ENCODE measurements around the gene H2BW2.
"Not testable (repeated sequence)": the region's sequence is repeated elsewhere in the genome, so short reads cannot be mapped to it uniquely, and the experiment has no call there.

Gene H2BW2

DNA sequence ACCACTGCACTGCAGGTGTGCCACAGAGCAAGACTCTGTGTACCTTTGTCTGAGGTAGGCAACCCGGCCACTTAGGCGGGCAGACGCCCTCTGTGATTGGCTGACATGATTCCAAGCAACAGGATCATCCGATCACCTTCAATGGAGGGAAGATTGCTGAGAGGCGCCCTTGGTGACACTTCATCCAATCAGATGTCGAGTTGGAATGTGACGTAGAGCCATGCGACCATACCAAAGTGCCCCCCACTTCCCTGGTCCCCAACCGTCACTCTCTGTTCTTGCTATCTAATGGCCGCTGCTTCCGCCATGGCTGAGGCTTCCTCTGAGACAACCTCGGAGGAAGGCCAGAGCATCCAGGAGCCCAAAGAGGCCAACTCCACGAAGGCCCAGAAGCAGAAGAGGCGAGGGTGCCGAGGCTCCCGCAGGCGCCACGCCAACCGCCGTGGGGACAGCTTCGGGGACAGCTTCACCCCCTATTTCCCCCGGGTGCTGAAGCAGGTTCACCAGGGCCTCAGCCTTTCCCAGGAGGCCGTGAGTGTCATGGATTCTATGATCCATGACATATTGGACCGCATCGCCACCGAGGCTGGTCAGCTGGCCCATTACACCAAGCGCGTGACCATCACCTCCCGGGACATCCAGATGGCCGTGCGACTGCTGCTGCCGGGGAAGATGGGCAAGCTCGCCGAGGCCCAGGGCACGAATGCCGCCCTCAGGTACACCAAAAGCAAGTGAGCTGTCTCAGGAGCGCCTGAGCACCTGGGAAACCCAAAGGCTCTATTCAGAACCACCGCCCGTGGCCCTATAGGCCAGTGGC lies at the start of gene H2BW2:
Gene H2BW2 (plus strand): TSS at position 268 of the 817 bp plus-strand sequence. CDS start 39 bp downstream, at position 307.
- no peak for DNase-seq (ENCODE audit: low spot score)

DNA sequence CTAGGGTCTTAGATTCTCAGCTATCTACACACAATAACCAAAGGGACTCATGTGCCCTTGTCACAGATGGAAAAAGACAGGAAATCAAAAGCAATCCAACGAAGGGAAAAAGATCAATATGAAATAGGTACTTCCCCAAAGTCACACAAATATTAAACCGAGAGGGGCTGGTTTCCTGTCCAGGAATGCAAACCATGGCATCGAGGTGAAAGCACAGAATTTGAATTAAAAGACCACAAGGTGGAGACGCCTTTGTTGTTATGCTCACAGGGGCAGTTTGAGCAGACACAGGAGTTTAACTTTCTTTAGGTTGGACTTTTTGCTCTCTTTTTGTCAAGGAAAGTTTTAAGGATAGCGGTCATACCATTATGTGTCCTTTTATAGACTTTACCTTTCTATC lies 40.5 kb upstream of the H2BW2 start:
- DNase-seq (ENCODE audit: low spot score) = no peak

DNA sequence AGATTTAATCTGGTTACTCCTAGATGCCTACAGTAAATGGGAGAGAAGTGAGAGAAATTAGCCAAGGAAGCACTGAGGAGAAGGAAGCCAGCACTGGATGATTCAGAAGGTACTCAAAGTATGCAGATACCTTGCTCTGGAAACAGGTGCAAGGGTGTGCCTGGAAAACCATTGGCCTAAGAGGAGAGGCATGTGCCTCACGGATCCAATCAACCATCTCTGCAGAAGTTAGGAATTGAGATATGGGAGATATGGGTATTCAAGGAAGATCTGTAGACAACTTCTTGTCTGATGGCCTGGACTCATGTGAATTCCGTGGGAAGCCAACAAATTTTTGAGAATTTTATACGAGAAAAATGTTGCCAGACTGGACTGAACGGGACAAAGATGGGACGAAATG lies 30.9 kb upstream of the H2BW2 start:
- no peak for DNase-seq (ENCODE audit: low spot score)

DNA sequence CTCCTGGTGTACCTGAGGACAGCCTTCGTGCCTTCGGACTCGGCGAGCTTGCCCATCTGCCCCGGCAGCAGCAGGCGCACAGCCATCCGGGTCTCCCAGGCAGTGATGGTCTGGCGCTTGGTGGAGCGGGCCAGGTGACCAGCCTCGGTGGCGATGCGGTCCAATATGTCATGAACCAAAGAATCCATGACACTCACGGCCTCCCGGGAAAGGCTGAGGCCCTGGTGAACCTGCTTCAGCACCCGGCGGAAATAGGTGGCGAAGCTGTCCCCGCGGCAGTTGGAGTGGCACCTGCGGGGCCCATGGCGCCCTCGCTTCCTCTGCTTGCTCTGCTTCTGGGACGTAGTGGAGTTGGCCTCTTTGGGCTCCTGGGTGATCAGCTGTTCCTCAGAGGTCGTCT lies 26.6 kb upstream of the H2BW2 start:
- DNase-seq (ENCODE audit: low spot score) = no peak

DNA sequence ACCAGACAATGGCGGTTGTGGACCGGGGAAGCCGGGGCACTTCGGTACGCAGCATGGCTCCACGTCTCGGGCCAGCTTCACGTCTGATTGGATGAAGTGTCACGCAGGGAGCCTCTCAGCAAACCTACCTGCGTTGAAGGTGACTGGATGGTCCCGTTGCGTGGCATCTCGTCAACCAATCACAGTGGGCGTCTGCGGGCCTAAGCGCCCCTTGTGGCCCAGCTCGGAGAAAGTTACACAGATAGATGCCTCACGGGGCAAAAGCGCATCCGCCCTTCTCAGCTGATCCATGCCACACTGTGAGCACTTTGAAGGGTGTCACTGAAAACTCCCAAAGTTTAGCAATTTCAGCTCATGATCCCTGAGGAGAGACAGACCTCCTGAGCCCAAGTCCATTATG lies 26.1 kb upstream of the H2BW2 start, which contains the start of gene H2BW1:
Gene H2BW1 (minus strand): TSS at position 103 of the 400 bp plus-strand sequence. CDS start 132 bp downstream, outside the sequence.
- DNase-seq (ENCODE audit: low spot score) = no peak

DNA sequence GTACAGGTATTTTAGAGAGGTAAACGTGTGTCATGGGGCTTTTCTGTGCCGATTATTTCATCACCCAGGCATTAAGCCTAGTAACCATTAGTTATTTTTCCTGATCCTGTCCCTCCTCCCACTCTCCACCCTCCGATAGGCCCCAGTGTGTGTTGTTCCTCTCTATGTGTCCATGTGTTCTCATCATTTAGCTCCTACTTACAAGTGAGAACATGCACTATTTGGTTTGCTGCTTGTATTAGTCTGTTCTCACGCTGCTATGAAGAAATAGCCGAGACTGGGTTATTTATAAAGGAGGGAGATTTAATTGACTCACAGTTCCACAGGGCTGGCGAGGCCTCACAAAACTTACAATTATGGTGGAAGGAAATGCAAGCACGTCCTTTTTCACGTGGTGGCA lies 24.2 kb upstream of the H2BW2 start:
- not testable (repeated sequence) for DNase-seq (ENCODE audit: low spot score)

DNA sequence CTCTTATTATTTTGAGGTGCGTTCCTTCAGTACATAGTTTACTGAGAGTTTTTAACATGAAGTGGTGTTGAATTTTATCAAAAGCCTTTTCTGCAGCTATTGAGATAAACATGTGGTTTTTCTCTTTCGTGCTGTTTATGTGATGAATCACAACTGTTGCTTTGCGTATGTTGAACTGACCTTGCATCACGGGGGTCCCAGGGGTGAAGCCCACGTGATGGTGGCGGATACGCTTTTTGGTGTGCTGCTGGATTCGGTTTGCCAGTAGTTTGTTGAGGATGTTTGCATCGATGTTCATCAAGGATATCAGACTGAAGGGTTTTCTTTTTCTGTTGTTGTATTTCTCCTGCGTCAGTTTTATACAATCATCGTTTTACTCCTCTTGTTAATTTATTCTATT lies 21.6 kb upstream of the H2BW2 start:
- no peak for DNase-seq (ENCODE audit: low spot score)

DNA sequence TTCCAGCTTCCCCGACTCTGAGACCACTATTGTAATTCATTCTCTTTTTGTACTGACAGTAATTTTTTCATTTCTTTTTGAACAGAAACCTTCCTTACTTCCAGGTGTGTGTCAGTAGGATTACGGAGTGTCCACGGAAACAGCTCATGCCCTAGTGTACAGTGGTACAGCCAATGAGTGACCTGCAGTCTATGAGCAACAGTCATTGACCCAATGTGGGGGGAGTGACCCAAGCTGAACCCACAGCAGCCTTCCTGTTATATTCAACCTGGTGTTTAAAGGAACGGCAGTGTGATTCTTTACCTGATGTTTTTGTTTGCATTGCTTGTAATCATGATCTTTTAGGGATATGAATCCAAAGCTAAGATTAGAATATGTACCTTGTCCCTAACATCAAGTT lies 1.2 kb downstream of the H2BW2 start:
- DNase-seq (ENCODE audit: low spot score) = no peak

DNA sequence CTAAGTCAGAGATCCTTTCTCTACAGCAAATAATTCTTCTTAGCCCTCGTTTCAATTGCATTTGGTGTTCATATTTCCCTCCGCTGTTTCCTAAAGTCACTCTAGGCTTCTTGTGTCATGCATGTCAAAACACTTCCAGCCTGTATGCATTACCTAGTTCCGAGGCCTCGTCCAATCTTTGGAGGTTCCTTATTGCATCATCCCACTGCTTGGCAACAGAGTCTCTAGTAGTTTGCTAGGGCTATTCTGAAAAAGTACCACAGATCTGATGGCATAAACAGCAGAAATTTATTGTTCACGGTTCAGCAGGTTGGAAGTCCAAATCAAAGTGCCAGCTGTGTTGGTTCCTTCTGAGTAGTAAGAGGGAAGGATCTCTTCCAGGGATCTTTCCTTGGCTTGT lies 5.9 kb downstream of the H2BW2 start:
- DNase-seq (ENCODE audit: low spot score) = no peak

DNA sequence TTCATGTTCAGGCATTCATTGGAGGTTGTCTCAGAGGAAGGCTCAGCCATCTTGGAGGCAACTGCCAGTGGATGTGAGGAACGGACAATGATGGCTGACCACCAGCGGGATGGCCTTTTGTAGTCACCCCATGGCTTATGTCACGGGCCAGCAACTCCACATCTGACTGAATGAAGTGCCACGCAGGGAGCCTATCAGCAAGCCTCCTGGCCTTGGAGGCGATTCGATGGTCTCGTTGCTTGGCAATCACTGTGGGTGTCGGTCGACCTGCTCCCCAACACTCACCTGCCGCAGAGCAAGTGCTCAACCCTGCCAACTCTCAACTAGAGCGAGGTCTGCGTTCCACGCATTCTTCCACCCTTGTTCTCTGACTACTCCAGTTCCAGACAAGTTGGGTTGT lies 7.4 kb downstream of the H2BW2 start:
- no peak for DNase-seq (ENCODE audit: low spot score)

DNA sequence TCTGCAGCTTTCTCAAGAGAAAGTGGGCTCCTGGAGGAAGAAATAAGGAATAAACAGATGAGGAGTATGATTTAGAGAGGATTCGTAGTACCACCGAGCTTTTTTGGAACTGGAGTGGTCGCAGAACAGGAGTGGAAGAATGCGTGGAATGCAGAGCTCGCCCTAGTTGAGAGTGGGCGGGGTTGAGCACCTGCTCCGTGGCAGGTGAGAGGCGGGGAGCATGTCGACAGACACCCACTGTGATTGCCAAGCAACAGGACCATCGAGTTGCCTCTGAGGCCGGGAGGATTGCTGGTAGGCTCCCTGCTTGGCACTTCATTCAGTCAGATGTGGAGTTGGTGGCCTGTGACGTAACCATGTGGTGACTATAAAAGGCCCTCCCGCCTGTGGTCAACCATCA lies 15.2 kb downstream of the H2BW2 start:
- not testable (repeated sequence) for DNase-seq (ENCODE audit: low spot score)

DNA sequence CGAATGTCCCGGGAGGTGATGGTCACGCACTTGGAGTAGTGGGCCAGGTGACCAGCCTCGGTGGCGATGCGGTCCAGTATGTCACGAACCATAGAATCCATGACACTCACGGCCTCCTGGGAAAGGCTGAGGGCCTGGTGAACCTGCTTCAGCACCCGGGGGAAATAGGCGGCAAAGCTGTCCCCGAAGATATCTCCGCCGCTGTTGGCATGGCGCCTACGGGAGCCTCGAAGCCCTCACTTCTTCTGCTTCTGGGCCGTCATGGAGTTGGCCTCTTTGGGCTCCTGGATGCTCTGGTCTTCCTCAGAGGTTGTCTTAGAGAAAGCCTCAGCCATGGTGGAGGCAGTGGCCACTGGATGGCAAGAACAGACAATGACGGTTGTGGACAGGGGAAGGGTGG lies 22.9 kb downstream of the H2BW2 start:
- not testable (repeated sequence) for DNase-seq (ENCODE audit: low spot score)

DNA sequence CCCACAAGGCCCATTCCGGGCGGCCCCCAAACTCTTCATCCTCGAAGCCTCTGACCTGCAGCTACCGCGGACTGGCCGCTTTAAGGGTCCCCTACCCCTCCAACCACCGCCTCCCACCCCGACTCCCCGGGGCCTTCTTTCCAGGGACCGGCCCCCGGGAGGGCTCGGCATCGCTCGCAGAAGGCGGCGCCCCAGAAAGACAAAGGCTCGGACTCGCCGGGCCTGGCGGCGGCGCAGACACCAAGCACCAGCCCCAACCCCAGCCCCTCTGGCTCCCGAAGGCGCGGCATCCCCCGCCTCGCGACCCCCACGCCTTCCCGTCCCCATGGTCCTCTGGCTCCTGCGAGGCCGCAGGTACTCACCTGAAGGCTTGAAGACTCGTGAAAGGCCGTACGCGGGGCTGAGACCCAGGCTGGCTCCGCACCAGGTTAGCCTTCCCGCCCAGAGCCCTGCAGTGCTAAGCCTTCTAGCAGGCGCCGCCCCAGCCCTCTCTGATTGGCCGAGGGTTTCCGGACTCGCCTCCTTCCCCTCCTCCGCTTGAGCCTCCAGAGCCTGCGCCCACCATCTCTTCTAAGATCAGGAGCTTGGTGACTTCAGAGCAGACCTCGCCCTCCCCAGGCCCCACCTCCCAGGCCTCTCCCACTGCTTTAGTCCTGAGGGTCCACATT lies 36.2 kb downstream of the H2BW2 start, which contains the start of gene TMSB15C:
Gene TMSB15C (minus strand): TSS at position 459 of the 668 bp plus-strand sequence.
- not testable (repeated sequence) for DNase-seq (ENCODE audit: low spot score)

DNA sequence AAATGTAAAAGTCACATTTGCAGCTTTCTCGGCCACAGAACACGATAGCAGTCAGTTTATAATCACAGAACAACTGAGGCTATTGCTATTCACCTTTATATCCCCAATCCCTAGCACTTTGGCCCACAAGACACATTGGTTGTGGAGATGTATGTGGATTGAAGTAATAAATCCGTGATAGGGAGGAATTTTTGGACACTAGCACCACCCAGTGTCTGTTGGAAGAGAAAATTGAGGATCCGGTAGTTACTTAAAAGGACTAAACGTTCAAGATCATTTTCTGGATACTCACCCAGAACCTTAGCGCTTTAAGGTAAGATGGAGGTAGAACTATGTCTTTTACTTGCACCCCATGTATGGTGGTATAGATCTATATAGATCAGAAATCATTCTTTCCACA lies 38.1 kb downstream of the H2BW2 start:
- not testable (repeated sequence) for DNase-seq (ENCODE audit: low spot score)

DNA sequence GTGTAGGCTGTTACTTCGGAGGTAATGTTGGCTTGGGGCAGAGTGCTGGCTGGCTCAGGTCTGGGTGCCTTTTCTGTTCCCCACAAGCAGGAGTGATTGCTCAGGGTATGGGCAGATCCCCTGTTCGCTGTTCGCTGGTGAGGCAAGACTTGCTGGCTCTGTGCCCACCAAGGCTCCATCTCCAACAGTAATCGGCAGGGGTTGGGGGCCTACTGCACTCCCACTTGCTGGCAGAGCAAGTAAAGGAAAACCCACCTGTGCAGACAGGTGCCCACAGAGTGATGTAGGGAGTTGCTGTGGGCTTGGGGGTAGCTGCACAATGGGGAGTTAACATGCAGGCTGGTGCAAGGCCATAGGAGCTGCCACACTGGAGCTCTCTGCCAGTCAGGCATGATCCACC lies 44.3 kb downstream of the H2BW2 start:
- DNase-seq (ENCODE audit: low spot score) = no peak

DNA sequence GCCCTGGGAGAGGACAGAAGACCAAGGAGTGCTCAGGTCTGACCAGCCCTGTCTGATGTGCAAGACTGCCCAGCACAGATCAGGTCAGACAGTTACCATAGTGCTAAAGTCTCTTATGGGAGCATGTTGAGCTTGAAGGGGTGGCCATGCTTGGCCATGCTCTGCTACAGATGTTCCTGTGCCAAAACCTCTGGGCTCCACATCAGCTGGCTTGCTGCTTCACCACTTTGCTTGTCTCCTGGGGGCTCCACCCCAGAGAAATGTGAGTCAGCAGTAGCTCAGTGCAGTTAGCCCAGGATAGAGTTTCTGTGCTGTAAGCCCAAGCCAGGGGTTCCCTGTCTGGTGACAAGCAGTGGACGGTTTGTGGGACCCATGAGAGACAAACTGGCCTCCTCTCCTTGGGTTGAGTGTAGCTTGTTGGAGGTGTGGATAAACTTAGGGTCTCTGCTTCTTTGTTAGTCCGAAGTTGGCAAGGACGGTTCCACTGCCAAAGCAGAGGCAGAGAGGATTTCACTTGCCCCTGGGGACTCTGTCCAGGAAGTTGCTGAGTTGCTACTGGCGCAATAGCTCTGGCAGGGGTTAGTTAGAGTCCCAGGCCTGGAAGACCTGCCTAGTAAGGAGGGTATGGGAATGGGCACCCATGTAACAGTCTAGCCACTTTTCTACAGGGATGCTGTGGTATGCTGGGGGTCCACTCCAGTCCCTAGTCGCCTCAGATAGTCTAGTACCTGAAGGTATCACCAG lies 45.0 kb downstream of the H2BW2 start:
- DNase-seq (ENCODE audit: low spot score) = no peak

DNA sequence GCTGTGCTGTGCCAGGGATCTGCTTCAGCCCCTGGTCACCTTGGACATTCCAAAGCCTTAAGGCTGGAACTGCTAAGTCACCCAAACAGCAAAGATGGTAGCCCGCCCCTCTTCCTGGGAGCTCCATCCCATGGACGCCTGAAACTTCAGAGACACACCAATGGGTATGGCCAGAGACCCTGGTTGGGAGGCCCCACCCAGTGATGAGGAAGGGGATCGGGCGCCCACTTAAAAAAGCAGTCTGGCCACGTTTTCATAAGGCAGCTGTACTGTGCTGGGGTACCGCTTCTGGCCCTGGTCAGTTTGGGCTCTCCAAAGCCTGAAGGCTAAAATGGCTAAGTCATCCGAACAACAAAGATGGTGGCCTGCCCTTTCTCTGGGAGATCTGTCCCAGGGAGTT lies 45.7 kb downstream of the H2BW2 start:
- no peak for DNase-seq (ENCODE audit: low spot score)

DNA sequence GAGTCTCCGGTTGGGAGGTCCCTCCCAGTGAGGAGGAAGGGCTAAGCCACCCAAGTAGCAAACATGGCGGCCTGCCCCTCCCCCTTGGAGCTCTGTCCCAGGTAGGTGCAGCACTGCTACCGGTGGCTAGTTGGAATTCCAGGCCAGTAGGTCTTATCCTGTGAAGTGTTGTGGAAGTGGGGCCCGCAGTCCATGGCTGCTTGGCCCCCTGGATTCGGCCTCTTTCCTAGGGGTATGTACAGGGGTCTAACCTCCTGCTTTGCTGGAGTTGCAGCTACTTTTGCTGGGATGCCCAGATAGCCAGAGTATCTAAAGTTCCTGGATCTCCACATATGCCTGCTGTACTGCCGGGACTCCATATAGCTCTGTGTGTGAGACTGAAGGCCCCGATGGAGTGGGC lies 46.2 kb downstream of the H2BW2 start:
- no peak for DNase-seq (ENCODE audit: low spot score)
